HG03103 (cell line): Measurements from ENCODE around the gene NRL.

Source experiments
- ATAC-seq: cut with Tn5 transposase; IDR thresholded peaks from one replicate; pipeline ENCODE4 v1.9.1; 2021; ENCODE audit warnings: low read depth; ENCODE audit not compliant: unreplicated experiment

The NRL gene

GRCh38 chr14:24145219-24145618, 30.5 kb upstream of the NRL start:
- no peak for ATAC-seq

- no peak for ATAC-seq
Measured at GRCh38 chr14:24144451-24144850, 29.7 kb upstream of the NRL start.

- no peak for ATAC-seq
Measured at GRCh38 chr14:24143511-24143910, 28.8 kb upstream of the NRL start.

GRCh38 chr14:24141097-24141880, 26.5 kb upstream of the NRL start, which contains the start of gene EMC9:
Gene EMC9, minus strand, starts transcription at chr14:24141591. Its CDS starts 287 bp downstream, at chr14:24141304.
- peak; percentile 77 for ATAC-seq

- ATAC-seq, result no peak
Measured at GRCh38 chr14:24139272-24139934, 24.7 kb upstream of the NRL start.

- no peak for ATAC-seq
Measured at GRCh38 chr14:24138396-24139271, 23.9 kb upstream of the NRL start.

- ATAC-seq, result no peak
Measured at GRCh38 chr14:24137529-24138395, 23.0 kb upstream of the NRL start.

GRCh38 chr14:24136684-24137528, 22.2 kb upstream of the NRL start:
- no peak for ATAC-seq

- peak; percentile 86 for ATAC-seq
Measured at GRCh38 chr14:24135834-24136683, 21.3 kb upstream of the NRL start, which contains the start of gene PSME1. Gene PSME1, plus strand, starts transcription at chr14:24136194. Its CDS starts 69 bp downstream, at chr14:24136263.

- no peak for ATAC-seq
Measured at GRCh38 chr14:24135584-24135833, 20.8 kb upstream of the NRL start.

- no peak for ATAC-seq
Measured at GRCh38 chr14:24133735-24134134, 19.0 kb upstream of the NRL start.

GRCh38 chr14:24132976-24133375, 18.2 kb upstream of the NRL start:
- no peak for ATAC-seq

GRCh38 chr14:24132061-24132685, 17.4 kb upstream of the NRL start:
- ATAC-seq, result no peak

GRCh38 chr14:24131549-24131966, 16.8 kb upstream of the NRL start:
- no peak for ATAC-seq

- ATAC-seq, result no peak
Measured at GRCh38 chr14:24130717-24131548, 16.2 kb upstream of the NRL start.

- no peak for ATAC-seq
Measured at GRCh38 chr14:24130380-24130716, 15.6 kb upstream of the NRL start, which contains the start of gene FITM1. Gene FITM1, plus strand, starts transcription at chr14:24130659. Its CDS starts 905 bp downstream, at chr14:24131564.

- ATAC-seq, result no peak
Measured at GRCh38 chr14:24129410-24129998, 14.8 kb upstream of the NRL start.
